Measurements from ENCODE around the gene PCNX2.
"Not testable (repeated sequence)": the region's sequence is repeated elsewhere in the genome, so short reads cannot be mapped to it uniquely, and the experiment has no call there.

Gene PCNX2

GRCh38 chr1:233081735-233082134 lies 213.8 kb downstream of the PCNX2 start:
- in situ Hi-C loops (cut with MboI; ENCODE audit: low sequenced_read_pairs): no loop called here

- in situ Hi-C loops (cut with MboI; ENCODE audit: low sequenced_read_pairs): not testable (repeated sequence)
Observed at GRCh38 chr1:233080827-233081226, 214.7 kb downstream of the PCNX2 start.

- in situ Hi-C loops (cut with MboI; ENCODE audit: low sequenced_read_pairs): no loop called here
Observed at GRCh38 chr1:233080286-233080685, 215.2 kb downstream of the PCNX2 start.

- in situ Hi-C loops (cut with MboI; ENCODE audit: low sequenced_read_pairs): no loop called here
Observed at GRCh38 chr1:233079574-233079973, 216.0 kb downstream of the PCNX2 start.

GRCh38 chr1:233078396-233078795 lies 217.1 kb downstream of the PCNX2 start:
- in situ Hi-C loops (cut with MboI; ENCODE audit: low sequenced_read_pairs): no loop called here

GRCh38 chr1:233075915-233076295 lies 219.6 kb downstream of the PCNX2 start:
- in situ Hi-C loops (cut with MboI; ENCODE audit: low sequenced_read_pairs): no loop called here

GRCh38 chr1:233066087-233066486 lies 229.4 kb downstream of the PCNX2 start:
- in situ Hi-C loops (cut with MboI; ENCODE audit: low sequenced_read_pairs): no loop called here

- in situ Hi-C loops (cut with MboI; ENCODE audit: low sequenced_read_pairs): no loop called here
Observed at GRCh38 chr1:233065685-233066084, 229.8 kb downstream of the PCNX2 start.

- in situ Hi-C loops (cut with MboI; ENCODE audit: low sequenced_read_pairs): no loop called here
Observed at GRCh38 chr1:233064988-233065387, 230.5 kb downstream of the PCNX2 start.

- in situ Hi-C loops (cut with MboI; ENCODE audit: low sequenced_read_pairs): no loop called here
Observed at GRCh38 chr1:233063462-233063861, 232.1 kb downstream of the PCNX2 start.

GRCh38 chr1:233061265-233061664 lies 234.3 kb downstream of the PCNX2 start:
- in situ Hi-C loops (cut with MboI; ENCODE audit: low sequenced_read_pairs): no loop called here

GRCh38 chr1:233060461-233060994 lies 235.0 kb downstream of the PCNX2 start:
- in situ Hi-C loops (cut with MboI; ENCODE audit: low sequenced_read_pairs): no loop called here

GRCh38 chr1:233057836-233058235 lies 237.7 kb downstream of the PCNX2 start:
- in situ Hi-C loops (cut with MboI; ENCODE audit: low sequenced_read_pairs): no loop called here

- in situ Hi-C loops (cut with MboI; ENCODE audit: low sequenced_read_pairs): no loop called here
Observed at GRCh38 chr1:233055879-233056641, 239.5 kb downstream of the PCNX2 start.

GRCh38 chr1:233045588-233045987 lies 249.9 kb downstream of the PCNX2 start:
- in situ Hi-C loops (cut with MboI; ENCODE audit: low sequenced_read_pairs): no loop called here

GRCh38 chr1:233042834-233043233 lies 252.7 kb downstream of the PCNX2 start:
- in situ Hi-C loops (cut with MboI; ENCODE audit: low sequenced_read_pairs): no loop called here

GRCh38 chr1:233040494-233040893 lies 255.0 kb downstream of the PCNX2 start:
- in situ Hi-C loops (cut with MboI; ENCODE audit: low sequenced_read_pairs): no loop called here

- in situ Hi-C loops (cut with MboI; ENCODE audit: low sequenced_read_pairs): no loop called here
Observed at GRCh38 chr1:233038581-233038980, 256.9 kb downstream of the PCNX2 start.

- in situ Hi-C loops (cut with MboI; ENCODE audit: low sequenced_read_pairs): no loop called here
Observed at GRCh38 chr1:233037843-233038242, 257.7 kb downstream of the PCNX2 start.

GRCh38 chr1:233034836-233035235 lies 260.7 kb downstream of the PCNX2 start:
- in situ Hi-C loops (cut with MboI; ENCODE audit: low sequenced_read_pairs): no loop called here

GRCh38 chr1:233033361-233033760 lies 262.2 kb downstream of the PCNX2 start:
- in situ Hi-C loops (cut with MboI; ENCODE audit: low sequenced_read_pairs): no loop called here

GRCh38 chr1:233032916-233033315 lies 262.6 kb downstream of the PCNX2 start:
- in situ Hi-C loops (cut with MboI; ENCODE audit: low sequenced_read_pairs): no loop called here

GRCh38 chr1:233031521-233031920 lies 264.0 kb downstream of the PCNX2 start:
- in situ Hi-C loops (cut with MboI; ENCODE audit: low sequenced_read_pairs): no loop called here
